GM18861 (cell line): ENCODE measurements around the gene DYSF.
"Not testable (repeated sequence)": the region's sequence is repeated elsewhere in the genome, so short reads cannot be mapped to it uniquely, and the experiment has no call there.

Experiments used
- ATAC-seq: cut with Tn5 transposase; IDR thresholded peaks from one replicate; pipeline ENCODE4 v1.9.1; 2021; ENCODE audit not compliant: unreplicated experiment

The DYSF gene

DNA sequence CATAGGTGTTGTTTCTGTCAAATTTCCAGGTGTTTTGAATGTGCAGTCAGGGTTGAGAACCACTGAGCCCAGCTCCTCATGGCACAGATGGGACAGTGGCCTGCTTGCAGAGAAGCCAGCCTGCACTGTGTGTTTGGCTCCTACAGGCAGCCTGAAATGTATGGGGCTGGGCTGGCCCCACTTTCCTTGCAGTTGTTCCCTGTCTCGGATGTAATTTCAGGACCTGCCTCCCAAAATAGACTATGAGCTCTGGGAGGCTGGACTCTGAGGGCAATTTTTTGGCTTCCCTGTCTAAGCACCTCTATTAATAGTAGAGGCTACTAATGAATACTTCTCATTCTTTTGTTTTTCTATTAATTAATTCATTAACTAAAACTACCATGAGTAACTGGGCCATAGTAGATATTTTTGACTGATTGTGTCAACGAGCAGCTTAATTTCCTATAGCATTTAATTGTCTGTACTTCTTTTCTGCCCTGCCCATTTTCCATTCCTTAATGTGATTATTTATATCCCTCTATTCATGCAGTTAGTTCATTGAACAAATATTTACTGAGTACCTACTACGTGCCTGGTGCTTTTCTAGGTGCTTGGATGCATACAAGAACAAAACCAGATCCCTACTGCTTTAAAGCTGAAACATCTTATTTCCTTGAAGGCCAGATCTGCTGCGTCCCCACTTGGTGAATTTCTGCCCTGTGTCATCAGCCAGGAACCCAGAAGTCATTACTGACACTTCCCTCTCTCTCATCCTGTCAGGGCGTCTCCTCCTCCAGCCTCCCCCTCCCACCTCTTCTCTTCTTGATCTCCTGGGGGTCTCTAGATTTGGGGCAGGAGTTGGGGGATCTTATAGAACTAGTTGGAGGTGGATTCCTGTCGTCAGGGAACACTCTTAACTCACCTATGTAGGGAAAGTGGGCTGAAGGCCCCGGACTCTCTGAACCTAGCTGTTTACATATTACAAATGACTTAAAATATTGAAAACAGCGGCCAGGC, 16.3 kb downstream of the DYSF start:
- ATAC-seq = no peak

DNA sequence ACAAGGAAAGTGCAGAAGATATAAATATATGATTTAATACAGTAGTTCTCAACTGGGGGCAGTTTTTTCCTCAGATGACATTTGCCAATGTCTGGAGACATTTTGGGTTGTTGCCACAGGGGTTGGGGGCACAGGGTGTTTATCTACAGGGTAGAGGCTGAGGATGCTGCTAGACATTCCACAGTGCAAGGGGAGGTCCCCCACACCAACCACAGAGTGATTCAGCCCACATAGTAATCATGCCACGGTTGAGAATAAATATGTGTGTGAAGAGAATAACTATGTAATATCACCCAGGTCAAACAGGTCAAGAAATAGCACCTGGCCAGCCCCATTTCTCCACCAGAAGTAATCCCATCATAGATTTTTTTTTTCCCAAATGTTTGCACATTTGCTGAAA, 17.9 kb downstream of the DYSF start:
- ATAC-seq = no peak

DNA sequence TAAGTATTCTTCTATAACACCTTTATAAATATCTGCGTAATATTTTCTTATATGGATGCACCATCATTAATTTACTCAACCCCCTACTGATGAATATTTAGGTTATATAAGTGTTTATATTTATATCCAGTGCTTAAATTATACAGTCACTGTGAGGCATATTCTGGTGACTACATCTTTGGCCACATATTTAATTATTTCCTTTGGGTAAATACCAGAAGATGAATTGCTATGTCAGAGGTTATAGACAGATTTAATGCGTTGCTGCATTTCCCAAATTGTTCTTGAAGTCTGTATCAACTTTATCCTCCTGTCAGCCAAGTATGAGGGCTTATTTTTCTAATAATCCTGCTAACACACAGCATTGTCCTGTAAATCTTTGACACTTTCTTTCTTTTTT, 18.7 kb downstream of the DYSF start:
- no peak for ATAC-seq

DNA sequence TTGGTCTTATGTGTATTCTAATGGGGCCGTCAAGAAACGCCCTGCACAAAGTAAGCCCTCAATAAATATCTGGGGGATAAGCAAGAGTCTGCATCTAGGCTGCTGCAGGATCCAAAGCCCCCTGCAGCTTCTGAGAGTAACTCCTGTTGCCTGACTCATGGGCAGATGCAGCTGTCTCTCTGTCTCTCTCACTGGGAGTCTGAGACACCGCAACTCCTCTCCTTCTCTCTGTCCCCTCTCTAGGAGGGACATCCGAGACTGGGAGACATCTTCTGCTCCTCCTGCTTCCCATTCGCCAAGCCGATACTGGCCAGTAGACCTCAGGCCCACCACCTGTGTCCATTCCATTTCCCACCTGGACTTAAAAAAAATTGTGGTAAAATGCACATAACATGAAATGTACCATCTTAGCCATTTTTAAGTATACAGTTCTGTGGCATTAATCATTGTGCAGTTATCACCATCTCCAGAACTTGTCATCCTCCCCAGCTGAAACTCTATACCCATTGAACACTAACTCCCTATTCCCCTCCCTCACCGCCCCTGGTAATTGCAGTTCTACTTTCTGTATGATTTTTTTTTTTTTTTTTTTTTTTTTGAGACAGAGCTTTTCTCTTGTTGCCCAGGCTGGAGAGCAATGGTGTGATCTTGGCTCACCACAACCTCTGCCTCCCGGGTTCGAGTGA, 20.1 kb downstream of the DYSF start:
- ATAC-seq = no peak

DNA sequence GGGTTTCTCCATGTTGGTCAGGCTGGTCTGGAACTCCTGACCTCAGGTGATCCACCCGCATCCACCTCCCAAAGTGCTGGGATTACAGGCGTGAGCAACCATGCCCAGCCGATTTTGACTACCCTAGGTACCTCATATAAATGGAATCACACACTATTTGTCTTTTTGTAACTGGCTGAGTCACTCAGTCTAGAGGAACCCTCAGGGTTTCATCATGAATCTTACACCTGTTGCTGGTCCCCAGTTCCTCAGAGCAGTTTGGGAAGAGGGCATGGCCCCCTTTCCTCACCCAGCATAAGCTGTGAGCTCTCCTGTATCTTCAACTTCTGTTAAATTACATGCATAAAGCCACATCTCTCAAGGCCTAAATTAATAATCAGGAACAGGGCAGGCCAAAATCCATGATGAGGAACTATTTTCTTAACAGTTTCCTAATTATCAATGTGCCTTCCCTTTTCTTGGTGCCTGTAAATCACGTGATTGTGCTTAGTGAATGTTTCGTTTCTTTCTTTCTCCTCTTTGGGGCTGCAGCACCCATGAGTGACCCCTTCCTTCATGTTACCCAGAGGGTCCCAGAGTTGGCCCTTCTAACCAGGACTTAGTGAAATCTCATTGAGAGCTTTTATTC, 20.9 kb downstream of the DYSF start:
- no peak for ATAC-seq

DNA sequence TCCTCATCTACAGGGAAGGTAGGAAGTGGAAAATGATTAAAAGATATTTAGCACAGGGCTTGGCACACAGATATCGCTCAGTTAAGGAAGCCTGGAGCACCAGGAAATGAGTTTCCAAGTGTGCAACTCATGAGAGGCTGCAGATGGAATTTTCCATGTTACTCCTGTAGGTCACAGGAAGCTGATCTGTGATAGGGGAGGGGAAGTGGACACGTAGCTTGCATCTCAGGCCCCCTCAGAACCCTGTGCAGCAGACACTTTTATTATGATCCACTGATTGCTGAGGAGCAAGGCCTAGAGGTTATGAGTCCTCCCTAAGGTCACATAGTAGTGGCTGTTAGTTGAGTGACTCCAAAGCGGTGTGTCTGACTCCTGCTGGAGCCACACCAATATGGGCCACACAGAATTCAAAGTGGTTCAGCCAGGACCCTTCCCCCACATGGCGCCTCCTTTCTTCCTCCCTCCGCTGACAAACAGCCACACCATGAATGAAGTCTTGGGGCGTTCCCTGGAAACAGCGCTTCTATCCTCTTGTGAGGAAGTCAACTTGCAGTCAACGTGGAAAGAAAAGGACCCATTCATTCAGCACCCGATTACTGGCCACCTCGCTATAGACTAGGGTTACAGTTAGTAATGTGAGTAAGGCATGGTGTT, 21.5 kb downstream of the DYSF start:
- ATAC-seq = no peak

DNA sequence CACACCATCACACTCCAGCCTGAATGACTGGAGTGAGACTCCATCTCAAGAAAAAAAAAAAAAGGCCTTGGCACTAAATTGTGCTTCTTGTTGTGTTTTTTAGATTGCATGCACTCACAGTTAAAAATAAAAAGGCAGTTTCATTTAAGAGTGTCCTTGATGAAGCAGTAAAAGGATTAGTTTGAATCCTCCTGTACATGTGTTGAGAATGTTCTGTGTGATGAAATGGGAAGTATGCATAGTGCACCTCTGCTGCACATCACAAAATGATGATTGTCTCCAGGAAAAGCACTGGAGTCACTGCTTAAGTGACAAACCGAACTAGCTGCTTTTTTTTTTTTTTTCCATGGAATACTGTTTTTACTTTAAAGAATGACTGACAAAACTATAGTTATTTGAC, 23.1 kb downstream of the DYSF start:
- ATAC-seq = no peak

DNA sequence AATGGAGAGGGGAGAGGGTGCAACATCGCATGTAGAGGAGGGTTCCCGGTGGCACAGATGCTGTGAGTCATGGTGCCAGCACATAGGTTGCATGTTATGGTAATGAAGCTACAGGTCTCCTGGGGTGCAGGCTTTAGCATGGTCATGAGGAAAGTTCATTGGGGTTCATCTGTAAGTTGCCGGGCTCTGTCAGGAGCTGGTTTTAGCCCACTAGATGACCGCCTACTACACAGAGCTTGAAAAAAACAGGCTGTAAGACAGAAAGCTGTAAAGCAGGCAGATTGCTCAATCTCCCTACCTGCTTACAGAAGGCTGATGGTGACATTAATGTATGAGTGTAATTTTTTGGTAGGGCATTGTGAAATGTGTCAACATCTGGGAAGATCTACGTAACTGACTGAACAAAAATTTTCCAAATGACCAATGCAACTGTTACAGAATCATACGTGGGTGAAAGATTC, 23.9 kb downstream of the DYSF start:
- no peak for ATAC-seq

DNA sequence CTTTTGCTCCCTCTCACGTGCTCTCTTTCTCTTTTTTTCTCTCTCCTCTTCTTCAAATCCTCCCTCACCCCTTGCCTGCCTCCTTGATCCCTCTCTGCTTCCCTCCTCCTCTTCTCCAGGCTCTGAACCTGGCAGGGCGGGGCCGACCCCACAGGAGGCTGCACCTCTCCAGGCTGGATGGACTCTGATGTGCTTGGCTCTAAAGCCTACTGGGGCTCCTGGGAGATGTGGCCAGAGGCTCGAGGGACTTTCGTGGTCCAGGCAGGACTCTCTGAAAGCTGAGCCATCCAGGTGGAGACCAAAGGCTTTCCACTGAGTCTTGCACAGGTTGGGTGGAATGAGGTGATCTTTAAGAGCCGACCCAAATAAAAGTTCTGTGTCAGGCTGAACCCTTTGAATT, 25.4 kb downstream of the DYSF start:
- ATAC-seq = no peak

DNA sequence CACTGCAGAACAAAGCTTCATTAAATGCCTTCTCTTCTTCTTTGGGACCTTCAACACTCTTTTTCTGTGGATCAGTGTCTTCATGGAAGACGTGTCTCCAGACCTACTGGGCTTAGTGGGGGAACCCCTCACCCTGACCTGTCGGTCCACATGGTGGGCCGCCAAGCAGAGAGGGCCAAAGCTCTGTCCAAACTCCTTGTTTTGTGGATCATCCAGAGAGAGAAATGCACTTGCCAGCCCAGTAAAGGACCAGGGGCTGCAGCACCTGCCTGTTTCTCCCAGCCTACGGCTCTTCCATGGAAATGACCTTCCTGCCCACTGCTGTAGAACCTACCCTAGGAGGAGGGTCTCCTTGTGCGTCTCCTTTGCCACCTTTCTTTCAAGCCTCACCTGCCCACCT, 25.9 kb downstream of the DYSF start:
- no peak for ATAC-seq

DNA sequence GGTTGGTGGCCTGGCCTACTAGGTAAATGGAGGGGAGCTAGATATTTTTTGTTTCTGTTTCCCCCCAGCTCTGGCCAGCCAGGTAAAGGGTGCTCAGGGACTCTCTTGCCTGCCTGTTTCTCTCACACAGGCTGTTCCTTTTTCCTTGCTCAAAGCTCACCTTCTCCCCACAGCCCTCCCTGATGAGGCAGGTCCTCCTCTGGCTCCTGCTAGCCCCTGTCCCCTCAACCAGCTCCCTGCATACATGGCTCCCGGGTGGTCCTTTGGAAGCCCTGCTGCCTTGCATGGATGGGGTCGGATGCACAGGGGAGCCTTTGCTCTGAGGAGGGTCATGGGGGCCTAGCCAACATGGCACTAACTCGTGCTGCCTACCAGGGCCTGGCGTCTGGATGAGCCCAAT, 27.8 kb downstream of the DYSF start:
- no peak for ATAC-seq

DNA sequence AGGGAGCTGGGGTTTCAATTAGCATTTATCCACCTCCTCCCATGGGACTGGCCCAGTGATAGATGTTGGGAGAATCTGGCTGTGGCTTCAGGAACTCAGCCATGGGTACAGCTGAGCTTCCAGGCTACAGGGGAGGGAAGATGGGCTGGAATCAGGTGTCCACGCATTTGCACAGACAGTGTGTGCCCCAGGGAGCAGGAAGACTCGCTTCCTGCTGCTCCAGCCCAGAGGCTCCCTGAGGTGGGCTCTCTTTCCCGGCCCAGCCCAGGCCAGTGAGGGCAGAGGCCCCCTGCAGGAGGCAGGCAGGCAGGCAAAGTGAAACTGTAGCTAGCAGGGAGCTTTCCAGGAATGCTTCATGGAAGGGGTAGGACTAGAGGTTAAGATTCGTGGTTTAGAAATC, 28.7 kb downstream of the DYSF start:
- no peak for ATAC-seq

DNA sequence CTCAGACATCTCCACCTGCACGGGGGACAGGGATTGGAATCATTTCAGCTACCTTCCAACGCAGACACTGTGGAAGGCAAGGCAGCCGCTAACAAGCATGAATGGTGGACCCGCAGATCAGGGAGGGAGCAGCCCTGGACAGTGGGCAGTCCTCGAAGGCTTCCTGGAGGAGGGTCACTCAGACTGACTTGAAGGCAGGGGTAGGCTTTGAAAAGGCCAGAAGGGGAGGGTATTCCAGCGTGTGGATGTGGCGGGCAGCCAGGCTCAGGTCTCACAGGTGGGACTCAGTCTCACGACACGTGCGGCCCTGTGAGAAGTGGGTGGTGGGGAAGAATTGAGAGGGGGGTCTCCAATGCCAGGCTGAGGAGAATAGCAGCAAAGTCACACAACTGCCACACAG, 29.9 kb downstream of the DYSF start:
- no peak for ATAC-seq

DNA sequence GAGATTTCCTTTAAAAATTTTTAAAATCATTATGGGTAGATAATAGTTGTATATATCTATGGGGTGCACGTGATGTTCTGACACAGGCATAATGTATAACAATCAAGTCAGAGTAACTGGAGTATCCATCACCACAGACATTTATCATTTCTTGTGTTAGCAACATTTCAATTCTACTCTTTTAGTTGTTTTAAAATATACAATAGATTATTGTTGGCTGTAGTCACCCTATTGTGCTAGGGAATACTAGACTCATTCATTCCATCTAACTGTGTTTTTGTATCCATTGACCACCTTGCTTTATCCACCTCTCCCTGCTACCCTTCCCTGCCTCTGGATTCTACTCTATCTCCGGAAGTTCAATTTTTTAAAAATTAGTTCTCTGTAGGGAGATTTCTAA, 31.0 kb downstream of the DYSF start:
- no peak for ATAC-seq

DNA sequence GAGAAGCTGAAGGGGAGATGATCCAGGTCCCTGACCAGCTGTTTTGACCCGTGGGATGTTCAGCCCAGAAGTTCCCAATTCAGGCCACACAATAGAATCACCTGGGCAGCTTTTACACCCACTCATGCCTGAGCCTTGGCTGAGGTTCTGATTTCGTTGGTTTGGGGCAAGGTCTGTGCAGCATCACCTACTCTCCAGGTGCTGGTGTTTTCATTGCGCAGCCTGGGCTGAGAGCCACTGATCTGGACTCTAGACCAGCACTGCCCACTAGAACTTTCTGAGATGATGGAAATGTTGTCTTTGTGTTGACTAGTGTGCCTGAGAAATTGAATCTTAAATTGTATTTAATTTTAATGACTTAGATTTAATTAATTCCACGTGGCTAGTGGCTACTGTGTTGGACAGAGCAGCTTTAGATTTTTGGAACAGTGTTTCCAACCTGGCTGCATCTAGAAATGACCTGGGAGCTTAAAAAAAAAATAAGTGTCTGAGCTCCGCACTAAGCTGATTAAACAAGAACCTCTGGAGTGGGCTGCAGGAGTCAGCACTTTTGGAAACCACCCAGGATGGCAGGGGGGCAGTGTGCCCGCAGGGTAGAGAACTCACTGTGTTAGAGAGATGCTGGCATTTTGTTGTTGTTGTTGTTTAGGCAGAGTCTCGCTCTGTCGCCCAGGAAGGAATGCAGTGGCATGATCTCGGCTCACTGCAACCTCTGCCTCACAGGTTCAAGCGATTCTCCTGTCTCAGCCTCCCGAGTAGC, 33.7 kb downstream of the DYSF start:
- ATAC-seq = no peak

DNA sequence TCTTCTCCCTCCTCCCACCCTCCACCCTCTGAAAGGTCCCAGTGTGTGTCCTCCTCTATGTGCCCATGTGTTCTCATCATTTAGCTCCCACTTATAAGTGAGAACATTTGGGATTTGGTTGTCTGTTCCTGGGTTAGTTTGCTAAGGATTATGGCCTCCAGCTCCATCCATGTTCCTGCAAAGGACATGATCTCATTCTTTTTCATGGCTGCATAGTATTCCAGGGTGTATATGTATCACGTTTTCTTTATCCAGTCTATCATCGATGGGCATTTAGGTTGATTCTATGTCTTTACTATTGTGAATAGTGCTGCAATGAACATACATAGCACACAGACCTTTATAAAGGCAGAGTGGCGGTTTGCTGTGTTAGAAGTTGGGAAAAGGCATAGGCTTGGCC, 38.2 kb downstream of the DYSF start:
- not testable (repeated sequence) for ATAC-seq

DNA sequence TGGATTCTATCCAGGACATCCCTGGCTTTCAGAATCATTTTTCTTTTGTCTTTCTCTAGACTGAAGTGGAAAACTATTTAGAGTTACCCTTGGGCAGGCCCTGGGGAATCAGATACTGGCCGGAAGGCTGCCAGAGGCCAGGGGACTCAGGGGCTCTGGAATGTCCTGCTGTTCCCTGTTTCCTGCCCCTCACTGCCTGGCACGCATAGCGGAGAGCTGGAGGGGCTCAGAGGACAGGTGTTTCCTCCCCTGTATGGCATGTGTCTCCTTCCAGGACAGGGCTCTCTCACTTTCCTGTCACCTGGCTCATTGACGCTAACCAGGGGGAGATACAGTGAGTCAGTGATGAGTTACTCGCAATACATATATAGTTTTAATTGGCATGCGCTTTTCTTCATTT, 38.8 kb downstream of the DYSF start:
- no peak for ATAC-seq

DNA sequence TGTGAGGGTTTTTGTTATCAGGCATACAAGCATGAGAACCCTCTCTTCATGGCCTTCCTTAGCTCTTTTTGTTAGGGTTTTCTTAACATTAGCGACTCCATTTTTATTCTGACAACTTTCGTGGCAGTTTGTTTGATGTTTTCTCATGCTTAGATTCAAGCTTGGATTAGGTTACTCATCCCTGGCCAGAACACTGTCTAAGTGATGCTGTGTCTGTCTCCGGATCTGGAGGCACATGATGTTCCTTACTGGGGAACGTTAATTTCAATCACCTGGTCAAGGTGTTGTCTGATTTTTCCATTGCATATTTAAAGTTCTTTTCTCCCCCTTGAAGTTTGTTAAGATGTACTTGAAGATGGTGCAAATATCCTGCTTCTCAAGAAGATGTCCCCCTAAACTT, 40.7 kb downstream of the DYSF start:
- ATAC-seq = no peak

DNA sequence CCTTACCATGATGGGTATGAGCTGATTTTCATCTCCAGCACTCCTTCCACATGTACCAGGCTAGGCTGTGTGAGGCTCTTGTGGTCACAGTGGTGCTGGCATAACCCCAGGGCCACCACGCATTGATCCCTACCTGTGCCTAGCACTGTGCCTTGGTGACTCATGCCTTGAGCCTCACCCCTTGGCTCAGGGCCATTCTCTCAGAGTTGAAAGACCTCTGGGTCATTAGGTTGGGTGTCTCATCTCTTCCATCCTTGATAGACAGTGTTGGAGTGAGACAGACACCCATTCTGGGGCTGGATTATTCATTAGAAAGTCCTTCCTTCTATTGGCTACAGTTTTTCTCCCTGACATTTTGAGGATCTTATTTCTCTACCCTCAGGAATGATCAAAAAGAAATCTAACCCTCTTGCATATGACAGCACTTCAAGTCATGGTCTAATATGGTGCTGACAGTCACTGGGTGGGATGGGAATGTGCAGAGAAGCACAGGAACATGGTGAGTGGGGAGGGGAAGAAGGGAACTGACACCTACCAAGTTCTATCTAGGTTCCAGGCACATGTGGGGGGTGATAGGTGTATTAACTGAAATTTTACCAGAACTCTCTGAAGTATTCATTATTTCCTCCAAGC, 41.3 kb downstream of the DYSF start:
- ATAC-seq = no peak

DNA sequence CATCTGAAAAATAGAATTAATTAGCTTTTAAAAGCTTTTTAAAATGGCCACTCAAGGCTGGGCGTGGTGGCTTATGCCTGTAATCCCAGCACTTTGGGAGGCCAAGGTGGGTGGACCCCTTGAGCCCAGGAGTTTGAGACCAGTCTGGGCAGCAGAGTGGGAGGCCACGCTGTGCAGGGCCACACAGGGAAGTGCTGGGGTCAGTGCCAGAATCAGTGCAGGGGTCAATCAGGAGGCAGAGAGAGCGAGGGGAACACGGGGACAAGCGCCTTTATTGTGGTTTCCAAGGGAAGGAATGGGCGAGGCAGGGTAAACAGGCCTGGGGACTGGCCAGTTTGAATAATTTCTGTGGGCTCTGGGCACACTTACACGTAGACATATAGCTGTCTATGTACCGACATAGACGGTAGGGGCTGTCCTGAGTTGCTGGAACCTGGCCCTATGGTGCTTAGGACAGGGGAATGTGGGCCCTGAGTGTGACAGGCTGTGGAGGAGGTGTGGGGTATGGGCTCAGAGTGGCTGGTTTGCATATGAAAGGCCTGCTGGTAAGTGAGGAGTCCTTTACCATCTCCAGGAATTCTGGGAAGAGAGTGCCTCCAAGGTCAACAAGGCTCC, 42.9 kb downstream of the DYSF start:
- ATAC-seq = no peak
